GM23338 (cell line): ENCODE data around the gene INHA.
A peak's percentile ranks its signal among the peaks of the same experiment; 100 is the strongest.

Experiments used
- EZH2 ChIP-seq: fragments of 200-600 bp; sonication (generic); IDR thresholded peaks from one replicate; pipeline ENCODE4 v1.8.0; 2017; ENCODE audit warnings: antibody characterized with exemption, mild to moderate bottlenecking, low read depth; ENCODE audit not compliant: unreplicated experiment
- NANOG ChIP-seq: IDR thresholded peaks from 2 replicates; pipeline ENCODE4 v1.6.1; 2016; ENCODE audit warnings: antibody characterized with exemption, borderline replicate concordance
- POLR2AphosphoS5 ChIP-seq: IDR thresholded peaks from 2 replicates; pipeline ENCODE4 v1.6.1; 2016; ENCODE audit warnings: antibody characterized with exemption, low read depth
- TF ChIP-seq, protein P1 (sequence below): IDR thresholded peaks from one replicate; pipeline ENCODE4 v1.6.1; 2018; ENCODE audit warnings: antibody characterized with exemption; ENCODE audit not compliant: unreplicated experiment
- TF ChIP-seq, protein P2 (sequence below), 2 experiments: fragments of 200-600 bp in 1 of 2; sonication (generic) in 1 of 2; conservative IDR thresholded peaks; 2 replicates each; pipeline versions ENCODE4 v1.5.1 to v1.6.1; 2016 to 2017; ENCODE audit warnings: antibody characterized with exemption in 2 of 2, low read depth in 2 of 2, mild to moderate bottlenecking in 2 of 2, moderate library complexity in 1 of 2
- TF ChIP-seq, protein P3 (sequence below): IDR thresholded peaks from 2 replicates; pipeline ENCODE4 v1.6.1; 2016; ENCODE audit warnings: antibody characterized with exemption

DNA sequence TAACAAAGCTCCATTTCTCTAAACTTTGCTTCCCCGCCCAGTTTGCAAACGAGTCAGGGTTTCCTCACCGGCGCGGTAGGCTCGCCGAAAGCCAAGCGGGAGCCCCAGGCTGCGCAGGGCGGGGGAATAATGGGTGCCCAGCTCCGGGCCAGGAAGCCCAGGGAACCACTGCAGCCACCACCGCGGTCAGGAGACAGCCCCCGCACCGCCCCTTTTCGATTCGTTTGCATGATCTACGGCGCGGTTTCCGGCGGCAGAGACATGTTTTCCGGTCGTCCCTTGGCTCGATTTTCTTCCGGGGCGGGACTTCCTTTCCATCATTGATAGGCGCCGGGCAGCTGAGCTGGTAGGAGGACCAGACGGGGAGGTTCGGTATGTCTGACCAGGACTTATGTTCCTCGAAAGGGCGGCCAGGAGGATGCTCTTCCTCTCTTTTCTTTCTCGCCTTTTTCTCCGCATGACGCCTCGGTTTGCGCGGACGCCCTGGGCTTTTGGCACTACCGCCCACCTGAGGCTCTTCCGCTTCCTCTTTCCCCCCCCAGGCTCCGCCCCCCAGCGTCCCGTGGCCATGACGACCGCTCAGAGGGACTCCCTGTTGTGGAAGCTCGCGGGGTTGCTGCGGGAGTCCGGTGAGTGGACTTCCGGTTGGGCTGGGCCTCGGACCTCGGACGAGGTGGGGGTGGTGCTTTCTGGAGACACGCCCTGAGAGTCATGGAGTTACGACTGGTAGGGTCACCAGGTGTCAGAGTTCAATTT lies 25.6 kb downstream of the INHA start, which contains the start of gene STK11IP:
- TF ChIP-seq, protein P1, sequence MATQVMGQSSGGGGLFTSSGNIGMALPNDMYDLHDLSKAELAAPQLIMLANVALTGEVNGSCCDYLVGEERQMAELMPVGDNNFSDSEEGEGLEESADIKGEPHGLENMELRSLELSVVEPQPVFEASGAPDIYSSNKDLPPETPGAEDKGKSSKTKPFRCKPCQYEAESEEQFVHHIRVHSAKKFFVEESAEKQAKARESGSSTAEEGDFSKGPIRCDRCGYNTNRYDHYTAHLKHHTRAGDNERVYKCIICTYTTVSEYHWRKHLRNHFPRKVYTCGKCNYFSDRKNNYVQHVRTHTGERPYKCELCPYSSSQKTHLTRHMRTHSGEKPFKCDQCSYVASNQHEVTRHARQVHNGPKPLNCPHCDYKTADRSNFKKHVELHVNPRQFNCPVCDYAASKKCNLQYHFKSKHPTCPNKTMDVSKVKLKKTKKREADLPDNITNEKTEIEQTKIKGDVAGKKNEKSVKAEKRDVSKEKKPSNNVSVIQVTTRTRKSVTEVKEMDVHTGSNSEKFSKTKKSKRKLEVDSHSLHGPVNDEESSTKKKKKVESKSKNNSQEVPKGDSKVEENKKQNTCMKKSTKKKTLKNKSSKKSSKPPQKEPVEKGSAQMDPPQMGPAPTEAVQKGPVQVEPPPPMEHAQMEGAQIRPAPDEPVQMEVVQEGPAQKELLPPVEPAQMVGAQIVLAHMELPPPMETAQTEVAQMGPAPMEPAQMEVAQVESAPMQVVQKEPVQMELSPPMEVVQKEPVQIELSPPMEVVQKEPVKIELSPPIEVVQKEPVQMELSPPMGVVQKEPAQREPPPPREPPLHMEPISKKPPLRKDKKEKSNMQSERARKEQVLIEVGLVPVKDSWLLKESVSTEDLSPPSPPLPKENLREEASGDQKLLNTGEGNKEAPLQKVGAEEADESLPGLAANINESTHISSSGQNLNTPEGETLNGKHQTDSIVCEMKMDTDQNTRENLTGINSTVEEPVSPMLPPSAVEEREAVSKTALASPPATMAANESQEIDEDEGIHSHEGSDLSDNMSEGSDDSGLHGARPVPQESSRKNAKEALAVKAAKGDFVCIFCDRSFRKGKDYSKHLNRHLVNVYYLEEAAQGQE, result no peak
- TF ChIP-seq, protein P2, sequence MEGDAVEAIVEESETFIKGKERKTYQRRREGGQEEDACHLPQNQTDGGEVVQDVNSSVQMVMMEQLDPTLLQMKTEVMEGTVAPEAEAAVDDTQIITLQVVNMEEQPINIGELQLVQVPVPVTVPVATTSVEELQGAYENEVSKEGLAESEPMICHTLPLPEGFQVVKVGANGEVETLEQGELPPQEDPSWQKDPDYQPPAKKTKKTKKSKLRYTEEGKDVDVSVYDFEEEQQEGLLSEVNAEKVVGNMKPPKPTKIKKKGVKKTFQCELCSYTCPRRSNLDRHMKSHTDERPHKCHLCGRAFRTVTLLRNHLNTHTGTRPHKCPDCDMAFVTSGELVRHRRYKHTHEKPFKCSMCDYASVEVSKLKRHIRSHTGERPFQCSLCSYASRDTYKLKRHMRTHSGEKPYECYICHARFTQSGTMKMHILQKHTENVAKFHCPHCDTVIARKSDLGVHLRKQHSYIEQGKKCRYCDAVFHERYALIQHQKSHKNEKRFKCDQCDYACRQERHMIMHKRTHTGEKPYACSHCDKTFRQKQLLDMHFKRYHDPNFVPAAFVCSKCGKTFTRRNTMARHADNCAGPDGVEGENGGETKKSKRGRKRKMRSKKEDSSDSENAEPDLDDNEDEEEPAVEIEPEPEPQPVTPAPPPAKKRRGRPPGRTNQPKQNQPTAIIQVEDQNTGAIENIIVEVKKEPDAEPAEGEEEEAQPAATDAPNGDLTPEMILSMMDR (conservative IDR thresholded peaks at IDR 0.05; ENCODE audit: low read depth in 2 of 2), result no peak
- TF ChIP-seq, protein P3, sequence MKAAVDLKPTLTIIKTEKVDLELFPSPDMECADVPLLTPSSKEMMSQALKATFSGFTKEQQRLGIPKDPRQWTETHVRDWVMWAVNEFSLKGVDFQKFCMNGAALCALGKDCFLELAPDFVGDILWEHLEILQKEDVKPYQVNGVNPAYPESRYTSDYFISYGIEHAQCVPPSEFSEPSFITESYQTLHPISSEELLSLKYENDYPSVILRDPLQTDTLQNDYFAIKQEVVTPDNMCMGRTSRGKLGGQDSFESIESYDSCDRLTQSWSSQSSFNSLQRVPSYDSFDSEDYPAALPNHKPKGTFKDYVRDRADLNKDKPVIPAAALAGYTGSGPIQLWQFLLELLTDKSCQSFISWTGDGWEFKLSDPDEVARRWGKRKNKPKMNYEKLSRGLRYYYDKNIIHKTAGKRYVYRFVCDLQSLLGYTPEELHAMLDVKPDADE, result peak; percentile 72
- TF ChIP-seq EZH2, result no peak
- TF ChIP-seq NANOG, result no peak
- TF ChIP-seq POLR2AphosphoS5, result peak; percentile 88
